ENCODE results near the gene ADK.

DNA sequence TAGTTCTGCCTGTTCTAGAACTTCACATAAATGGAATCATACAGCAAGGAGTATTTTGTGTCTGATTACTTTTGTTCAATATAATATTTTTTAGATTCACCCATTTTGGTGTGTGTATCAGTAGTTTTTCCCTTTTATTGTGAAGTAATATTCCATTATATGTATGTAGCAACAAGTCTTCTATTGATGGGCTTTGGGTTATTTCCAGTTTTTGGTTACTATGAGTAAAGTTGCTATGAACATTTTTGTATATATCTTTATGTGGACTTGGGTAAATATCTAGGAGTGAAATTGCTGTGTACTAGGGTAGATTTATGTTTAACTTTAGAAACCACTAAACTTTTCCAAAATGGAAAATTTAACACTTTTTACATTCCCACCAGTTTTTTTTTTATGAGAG, 35.7 kb downstream of the ADK start:
- TF ChIP-seq, protein P1, sequence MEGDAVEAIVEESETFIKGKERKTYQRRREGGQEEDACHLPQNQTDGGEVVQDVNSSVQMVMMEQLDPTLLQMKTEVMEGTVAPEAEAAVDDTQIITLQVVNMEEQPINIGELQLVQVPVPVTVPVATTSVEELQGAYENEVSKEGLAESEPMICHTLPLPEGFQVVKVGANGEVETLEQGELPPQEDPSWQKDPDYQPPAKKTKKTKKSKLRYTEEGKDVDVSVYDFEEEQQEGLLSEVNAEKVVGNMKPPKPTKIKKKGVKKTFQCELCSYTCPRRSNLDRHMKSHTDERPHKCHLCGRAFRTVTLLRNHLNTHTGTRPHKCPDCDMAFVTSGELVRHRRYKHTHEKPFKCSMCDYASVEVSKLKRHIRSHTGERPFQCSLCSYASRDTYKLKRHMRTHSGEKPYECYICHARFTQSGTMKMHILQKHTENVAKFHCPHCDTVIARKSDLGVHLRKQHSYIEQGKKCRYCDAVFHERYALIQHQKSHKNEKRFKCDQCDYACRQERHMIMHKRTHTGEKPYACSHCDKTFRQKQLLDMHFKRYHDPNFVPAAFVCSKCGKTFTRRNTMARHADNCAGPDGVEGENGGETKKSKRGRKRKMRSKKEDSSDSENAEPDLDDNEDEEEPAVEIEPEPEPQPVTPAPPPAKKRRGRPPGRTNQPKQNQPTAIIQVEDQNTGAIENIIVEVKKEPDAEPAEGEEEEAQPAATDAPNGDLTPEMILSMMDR (IDR thresholded peaks at IDR 0.05 in 4 of 5, conservative IDR thresholded peaks at IDR 0.05 in 1 of 5), result no peak
- no peak for TF ChIP-seq POLR2A (IDR thresholded peaks at IDR 0.05)
